ENCODE measurements around the gene TRHDE. TPM values are rescaled to one million over a fixed set of nuclear protein-coding genes. Genes with fewer than 3 reads are reported as not detected.

TRHDE gene
- total RNA-seq, 1 experiment from 2014 or later, result 24.5 TPM

GRCh38 chr12:72359416-72359815 is 87.2 kb downstream of the TRHDE start:
- no peaks in the 10 kb centered on the region for H3K36me3 ChIP-seq (ENCODE audit: insufficient read depth, low read length, poor library complexity, severe bottlenecking)
- no TSS peak for BruUV-seq (replicated peaks)
- no peak for DNase-seq (ENCODE audit: low spot score)
- H3K27me3 ChIP-seq (replicated peaks; ENCODE audit: insufficient read depth, low read depth, low read length, poor library complexity), result no peaks in the 10 kb centered on the region
- no peaks in the 10 kb centered on the region for H3K9me3 ChIP-seq (ENCODE audit: low read depth, low read length, poor library complexity, severe bottlenecking)
- TF ChIP-seq CTCF (conservative IDR thresholded peaks at IDR 0.05; ENCODE audit: low read depth, low read length) (no peak), EZH2 (IDR thresholded peaks at IDR 0.05; ENCODE audit: borderline replicate concordance, low read depth, low read length, poor library complexity, severe bottlenecking) (no peak)
- H3K27ac ChIP-seq (ENCODE audit: low read depth, low read length, poor library complexity, severe bottlenecking), result no peak overlapping the region
- no peak overlapping the region for H3K4me3 ChIP-seq (ENCODE audit: low read depth, low read length, poor library complexity, severe bottlenecking)
- intact Hi-C loops (cut with micrococcal nuclease; ENCODE audit: unreplicated experiment), result no loop called here
- POLR2A ChIA-PET (ENCODE audit: low non-redundant PET), result no interaction called here
- CTCF ChIA-PET, result no interaction called here
- H3K4me1 ChIP-seq (ENCODE audit: insufficient read depth, low read length, poor library complexity, severe bottlenecking), result peaks cover 9% of the 10 kb centered on the region

- ChIA-PET POLR2A (ENCODE audit: low non-redundant PET) (no interaction called here), CTCF (no interaction called here)
- no peak overlapping the region for H3K27ac ChIP-seq (ENCODE audit: low read depth, low read length, poor library complexity, severe bottlenecking)
These were observed 93.0 kb downstream of the TRHDE start for GRCh38 chr12:72365151-72365550.

GRCh38 chr12:72366255-72366654 is 94.1 kb downstream of the TRHDE start:
- no peak for DNase-seq (ENCODE audit: low spot score)
- intact Hi-C loops (cut with micrococcal nuclease; ENCODE audit: unreplicated experiment), result no loop called here
- no peak overlapping the region for H3K27ac ChIP-seq (ENCODE audit: low read depth, low read length, poor library complexity, severe bottlenecking)
- H3K4me1 ChIP-seq (ENCODE audit: insufficient read depth, low read length, poor library complexity, severe bottlenecking), result peaks cover 5% of the 10 kb centered on the region
- ChIA-PET CTCF (no interaction called here), POLR2A (ENCODE audit: low non-redundant PET) (no interaction called here)
- no peak for TF ChIP-seq CTCF (conservative IDR thresholded peaks at IDR 0.05; ENCODE audit: low read depth, low read length)
- TF ChIP-seq EZH2 (IDR thresholded peaks at IDR 0.05; ENCODE audit: borderline replicate concordance, low read depth, low read length, poor library complexity, severe bottlenecking), result no peak
- no TSS peak for BruUV-seq (replicated peaks)
- H3K36me3 ChIP-seq (ENCODE audit: insufficient read depth, low read length, poor library complexity, severe bottlenecking), result no peaks in the 10 kb centered on the region
- no peaks in the 10 kb centered on the region for H3K9me3 ChIP-seq (ENCODE audit: low read depth, low read length, poor library complexity, severe bottlenecking)
- no peaks in the 10 kb centered on the region for H3K27me3 ChIP-seq (replicated peaks; ENCODE audit: insufficient read depth, low read depth, low read length, poor library complexity)
- no peak overlapping the region for H3K4me3 ChIP-seq (ENCODE audit: low read depth, low read length, poor library complexity, severe bottlenecking)

More at GRCh38 chr12:72365151-72365550, 93.0 kb downstream of the TRHDE start:
- TF ChIP-seq CTCF (conservative IDR thresholded peaks at IDR 0.05; ENCODE audit: low read depth, low read length), result no peak
- no peak for TF ChIP-seq EZH2 (IDR thresholded peaks at IDR 0.05; ENCODE audit: borderline replicate concordance, low read depth, low read length, poor library complexity, severe bottlenecking)
- Histone ChIP-seq H3K9me3 (ENCODE audit: low read depth, low read length, poor library complexity, severe bottlenecking) (no peaks in the 10 kb centered on the region), H3K27me3 (replicated peaks; ENCODE audit: insufficient read depth, low read depth, low read length, poor library complexity) (no peaks in the 10 kb centered on the region), H3K4me1 (ENCODE audit: insufficient read depth, low read length, poor library complexity, severe bottlenecking) (peaks cover 5% of the 10 kb centered on the region), H3K36me3 (ENCODE audit: insufficient read depth, low read length, poor library complexity, severe bottlenecking) (no peaks in the 10 kb centered on the region), H3K4me3 (ENCODE audit: low read depth, low read length, poor library complexity, severe bottlenecking) (no peak overlapping the region)
- intact Hi-C loops (cut with micrococcal nuclease; ENCODE audit: unreplicated experiment), result no loop called here
- BruUV-seq (replicated peaks), result no TSS peak
- DNase-seq (ENCODE audit: low spot score), result no peak
